ENCODE results near the gene CENPN. TPM values are rescaled to one million over a fixed set of nuclear protein-coding genes. Genes with fewer than 3 reads are reported as not detected.

The CENPN gene
- total and polyA plus RNA-seq, 2 of the 13 experiments (the other 11 are each of a cell fraction or from before 2014, with no cell fraction given), result 29.7 to 129 TPM

DNA sequence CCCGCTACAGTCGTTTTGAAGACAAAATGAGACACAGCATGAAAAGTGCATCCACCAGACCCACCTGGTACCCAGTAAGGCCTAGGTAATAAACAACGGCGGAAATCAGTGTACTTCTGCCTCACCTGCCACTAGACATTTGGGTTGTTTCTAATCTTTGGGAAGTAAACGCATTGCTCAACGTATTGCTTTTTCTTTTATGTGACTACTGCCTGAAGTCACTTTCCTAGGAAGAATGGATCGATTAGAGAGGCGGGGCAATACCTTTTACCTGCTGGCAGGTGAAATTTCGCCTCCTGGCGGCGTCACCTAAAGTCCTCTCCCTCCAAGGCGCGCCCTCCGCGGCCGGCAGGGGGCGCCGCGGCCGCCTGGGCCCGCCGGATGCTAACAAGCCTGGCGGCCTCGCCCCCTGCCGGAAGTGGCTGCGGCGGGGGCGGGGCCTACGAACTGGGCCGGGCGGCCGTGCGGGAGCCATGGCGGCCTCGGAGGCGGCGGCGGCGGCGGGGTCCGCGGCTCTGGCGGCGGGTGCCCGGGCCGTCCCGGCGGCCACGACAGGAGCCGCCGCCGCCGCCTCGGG, 28.5 kb downstream of the CENPN start, which contains the start of gene ATMIN (continued):
- no peak for TF ChIP-seq NFKB2 (CRISPR knock-in tag; IDR thresholded peaks at IDR 0.05; ENCODE audit: borderline replicate concordance)
- TF ChIP-seq ZNF20 (CRISPR knock-in tag; IDR thresholded peaks at IDR 0.05), result no peak
- TF ChIP-seq, protein P1, sequence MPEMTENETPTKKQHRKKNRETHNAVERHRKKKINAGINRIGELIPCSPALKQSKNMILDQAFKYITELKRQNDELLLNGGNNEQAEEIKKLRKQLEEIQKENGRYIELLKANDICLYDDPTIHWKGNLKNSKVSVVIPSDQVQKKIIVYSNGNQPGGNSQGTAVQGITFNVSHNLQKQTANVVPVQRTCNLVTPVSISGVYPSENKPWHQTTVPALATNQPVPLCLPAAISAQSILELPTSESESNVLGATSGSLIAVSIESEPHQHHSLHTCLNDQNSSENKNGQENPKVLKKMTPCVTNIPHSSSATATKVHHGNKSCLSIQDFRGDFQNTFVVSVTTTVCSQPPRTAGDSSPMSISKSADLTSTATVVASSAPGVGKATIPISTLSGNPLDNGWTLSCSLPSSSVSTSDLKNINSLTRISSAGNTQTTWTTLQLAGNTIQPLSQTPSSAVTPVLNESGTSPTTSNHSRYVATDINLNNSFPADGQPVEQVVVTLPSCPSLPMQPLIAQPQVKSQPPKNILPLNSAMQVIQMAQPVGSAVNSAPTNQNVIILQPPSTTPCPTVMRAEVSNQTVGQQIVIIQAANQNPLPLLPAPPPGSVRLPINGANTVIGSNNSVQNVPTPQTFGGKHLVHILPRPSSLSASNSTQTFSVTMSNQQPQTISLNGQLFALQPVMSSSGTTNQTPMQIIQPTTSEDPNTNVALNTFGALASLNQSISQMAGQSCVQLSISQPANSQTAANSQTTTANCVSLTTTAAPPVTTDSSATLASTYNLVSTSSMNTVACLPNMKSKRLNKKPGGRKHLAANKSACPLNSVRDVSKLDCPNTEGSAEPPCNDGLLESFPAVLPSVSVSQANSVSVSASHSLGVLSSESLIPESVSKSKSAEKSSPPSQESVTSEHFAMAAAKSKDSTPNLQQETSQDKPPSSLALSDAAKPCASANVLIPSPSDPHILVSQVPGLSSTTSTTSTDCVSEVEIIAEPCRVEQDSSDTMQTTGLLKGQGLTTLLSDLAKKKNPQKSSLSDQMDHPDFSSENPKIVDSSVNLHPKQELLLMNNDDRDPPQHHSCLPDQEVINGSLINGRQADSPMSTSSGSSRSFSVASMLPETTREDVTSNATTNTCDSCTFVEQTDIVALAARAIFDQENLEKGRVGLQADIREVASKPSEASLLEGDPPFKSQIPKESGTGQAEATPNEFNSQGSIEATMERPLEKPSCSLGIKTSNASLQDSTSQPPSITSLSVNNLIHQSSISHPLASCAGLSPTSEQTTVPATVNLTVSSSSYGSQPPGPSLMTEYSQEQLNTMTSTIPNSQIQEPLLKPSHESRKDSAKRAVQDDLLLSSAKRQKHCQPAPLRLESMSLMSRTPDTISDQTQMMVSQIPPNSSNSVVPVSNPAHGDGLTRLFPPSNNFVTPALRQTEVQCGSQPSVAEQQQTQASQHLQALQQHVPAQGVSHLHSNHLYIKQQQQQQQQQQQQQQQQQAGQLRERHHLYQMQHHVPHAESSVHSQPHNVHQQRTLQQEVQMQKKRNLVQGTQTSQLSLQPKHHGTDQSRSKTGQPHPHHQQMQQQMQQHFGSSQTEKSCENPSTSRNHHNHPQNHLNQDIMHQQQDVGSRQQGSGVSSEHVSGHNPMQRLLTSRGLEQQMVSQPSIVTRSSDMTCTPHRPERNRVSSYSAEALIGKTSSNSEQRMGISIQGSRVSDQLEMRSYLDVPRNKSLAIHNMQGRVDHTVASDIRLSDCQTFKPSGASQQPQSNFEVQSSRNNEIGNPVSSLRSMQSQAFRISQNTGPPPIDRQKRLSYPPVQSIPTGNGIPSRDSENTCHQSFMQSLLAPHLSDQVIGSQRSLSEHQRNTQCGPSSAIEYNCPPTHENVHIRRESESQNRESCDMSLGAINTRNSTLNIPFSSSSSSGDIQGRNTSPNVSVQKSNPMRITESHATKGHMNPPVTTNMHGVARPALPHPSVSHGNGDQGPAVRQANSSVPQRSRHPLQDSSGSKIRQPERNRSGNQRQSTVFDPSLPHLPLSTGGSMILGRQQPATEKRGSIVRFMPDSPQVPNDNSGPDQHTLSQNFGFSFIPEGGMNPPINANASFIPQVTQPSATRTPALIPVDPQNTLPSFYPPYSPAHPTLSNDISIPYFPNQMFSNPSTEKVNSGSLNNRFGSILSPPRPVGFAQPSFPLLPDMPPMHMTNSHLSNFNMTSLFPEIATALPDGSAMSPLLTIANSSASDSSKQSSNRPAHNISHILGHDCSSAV (CRISPR knock-in tag; IDR thresholded peaks at IDR 0.05; ENCODE audit: borderline replicate concordance), result no peak
- no peak for TF ChIP-seq SP140L (CRISPR knock-in tag; IDR thresholded peaks at IDR 0.05; ENCODE audit: borderline replicate concordance)
- TF ChIP-seq, protein P2, sequence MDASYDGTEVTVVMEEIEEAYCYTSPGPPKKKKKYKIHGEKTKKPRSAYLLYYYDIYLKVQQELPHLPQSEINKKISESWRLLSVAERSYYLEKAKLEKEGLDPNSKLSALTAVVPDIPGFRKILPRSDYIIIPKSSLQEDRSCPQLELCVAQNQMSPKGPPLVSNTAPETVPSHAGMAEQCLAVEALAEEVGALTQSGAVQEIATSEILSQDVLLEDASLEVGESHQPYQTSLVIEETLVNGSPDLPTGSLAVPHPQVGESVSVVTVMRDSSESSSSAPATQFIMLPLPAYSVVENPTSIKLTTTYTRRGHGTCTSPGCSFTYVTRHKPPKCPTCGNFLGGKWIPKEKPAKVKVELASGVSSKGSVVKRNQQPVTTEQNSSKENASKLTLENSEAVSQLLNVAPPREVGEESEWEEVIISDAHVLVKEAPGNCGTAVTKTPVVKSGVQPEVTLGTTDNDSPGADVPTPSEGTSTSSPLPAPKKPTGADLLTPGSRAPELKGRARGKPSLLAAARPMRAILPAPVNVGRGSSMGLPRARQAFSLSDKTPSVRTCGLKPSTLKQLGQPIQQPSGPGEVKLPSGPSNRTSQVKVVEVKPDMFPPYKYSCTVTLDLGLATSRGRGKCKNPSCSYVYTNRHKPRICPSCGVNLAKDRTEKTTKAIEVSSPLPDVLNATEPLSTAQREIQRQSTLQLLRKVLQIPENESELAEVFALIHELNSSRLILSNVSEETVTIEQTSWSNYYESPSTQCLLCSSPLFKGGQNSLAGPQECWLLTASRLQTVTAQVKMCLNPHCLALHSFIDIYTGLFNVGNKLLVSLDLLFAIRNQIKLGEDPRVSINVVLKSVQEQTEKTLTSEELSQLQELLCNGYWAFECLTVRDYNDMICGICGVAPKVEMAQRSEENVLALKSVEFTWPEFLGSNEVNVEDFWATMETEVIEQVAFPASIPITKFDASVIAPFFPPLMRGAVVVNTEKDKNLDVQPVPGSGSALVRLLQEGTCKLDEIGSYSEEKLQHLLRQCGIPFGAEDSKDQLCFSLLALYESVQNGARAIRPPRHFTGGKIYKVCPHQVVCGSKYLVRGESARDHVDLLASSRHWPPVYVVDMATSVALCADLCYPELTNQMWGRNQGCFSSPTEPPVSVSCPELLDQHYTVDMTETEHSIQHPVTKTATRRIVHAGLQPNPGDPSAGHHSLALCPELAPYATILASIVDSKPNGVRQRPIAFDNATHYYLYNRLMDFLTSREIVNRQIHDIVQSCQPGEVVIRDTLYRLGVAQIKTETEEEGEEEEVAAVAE (CRISPR knock-in tag; IDR thresholded peaks at IDR 0.05; ENCODE audit: borderline replicate concordance), result no peak
- no peak for TF ChIP-seq ZNF34 (CRISPR knock-in tag; IDR thresholded peaks at IDR 0.05; ENCODE audit: borderline replicate concordance)
- 0 out of 2 replicates have a peak, but pooled peaks have one; percentile 40 for TF ChIP-seq SNAI1 (CRISPR knock-in tag; IDR thresholded peaks at IDR 0.05; ENCODE audit: borderline replicate concordance)
- TF ChIP-seq ZNF550 (CRISPR knock-in tag; IDR thresholded peaks at IDR 0.05; ENCODE audit: borderline replicate concordance), result no peak
- TF ChIP-seq MAFF (IDR thresholded peaks at IDR 0.05; ENCODE audit: low read depth, low read length), result no peak
- peak; percentile 42; the same call in 1 of the 2 replicates for TF ChIP-seq BHLHE40 (IDR thresholded peaks at IDR 0.05; ENCODE audit: low read length)
- peak; percentile 78; the same call in 1 of the 2 replicates for TF ChIP-seq ZMYM4 (CRISPR knock-in tag; IDR thresholded peaks at IDR 0.05)
- TF ChIP-seq SMAD1 (CRISPR knock-in tag; IDR thresholded peaks at IDR 0.05; ENCODE audit: borderline replicate concordance, low read depth), result peak; percentile 63; the same call in 1 of the 2 replicates
- TF ChIP-seq ZEB1 (IDR thresholded peaks at IDR 0.05; ENCODE audit: insufficient replicate concordance, low read depth), result peak; percentile 100
- peak; percentile 40; the same call in 1 of the 2 replicates for TF ChIP-seq HCFC1 (IDR thresholded peaks at IDR 0.05; ENCODE audit: low read depth, low read length)
- TF ChIP-seq ZNF256 (CRISPR knock-in tag; conservative IDR thresholded peaks at IDR 0.05), result no peak
- TF ChIP-seq, protein P3, sequence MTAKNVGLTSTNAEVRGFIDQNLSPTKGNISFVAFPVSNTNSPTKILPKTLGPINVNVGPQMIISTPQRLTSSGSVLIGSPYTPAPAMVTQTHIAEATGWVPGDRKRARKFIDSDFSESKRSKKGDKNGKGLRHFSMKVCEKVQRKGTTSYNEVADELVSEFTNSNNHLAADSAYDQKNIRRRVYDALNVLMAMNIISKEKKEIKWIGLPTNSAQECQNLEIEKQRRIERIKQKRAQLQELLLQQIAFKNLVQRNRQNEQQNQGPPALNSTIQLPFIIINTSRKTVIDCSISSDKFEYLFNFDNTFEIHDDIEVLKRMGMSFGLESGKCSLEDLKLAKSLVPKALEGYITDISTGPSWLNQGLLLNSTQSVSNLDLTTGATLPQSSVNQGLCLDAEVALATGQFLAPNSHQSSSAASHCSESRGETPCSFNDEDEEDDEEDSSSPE (CRISPR knock-in tag; IDR thresholded peaks at IDR 0.05), result peak; percentile 55; the same call in 1 of the 2 replicates

All from HepG2 (cell line).